Pons (tissue), 1 donor: Measurements from ENCODE around the gene TNS3.

ENCODE experiments used
- DNase-seq: peaks from one replicate; pipeline ENCODE4 v3.0.0-alpha.2; 2016; ENCODE audit warnings: low spot score

Gene TNS3

GRCh38 chr7:47347346-47347745 is 234.6 kb downstream of the TNS3 start:
- no peak for DNase-seq

GRCh38 chr7:47346377-47346914 is 235.5 kb downstream of the TNS3 start:
- no peak for DNase-seq

- DNase-seq = no peak
Measured at GRCh38 chr7:47345857-47346298, 236.0 kb downstream of the TNS3 start.

GRCh38 chr7:47344171-47344955 is 237.5 kb downstream of the TNS3 start:
- DNase-seq = no peak

- no peak for DNase-seq
Measured at GRCh38 chr7:47343061-47343455, 238.9 kb downstream of the TNS3 start.

- DNase-seq = no peak
Measured at GRCh38 chr7:47342296-47343060, 239.4 kb downstream of the TNS3 start.

- no peak for DNase-seq
Measured at GRCh38 chr7:47340517-47340916, 241.4 kb downstream of the TNS3 start.

- no peak for DNase-seq
Measured at GRCh38 chr7:47338026-47338425, 243.9 kb downstream of the TNS3 start.

GRCh38 chr7:47337531-47337930 is 244.4 kb downstream of the TNS3 start:
- no peak for DNase-seq

- DNase-seq = no peak
Measured at GRCh38 chr7:47336472-47337425, 245.2 kb downstream of the TNS3 start.

GRCh38 chr7:47335557-47336471 is 246.1 kb downstream of the TNS3 start:
- peak; percentile 59 for DNase-seq

GRCh38 chr7:47335071-47335470 is 246.8 kb downstream of the TNS3 start:
- DNase-seq = no peak

- no peak for DNase-seq
Measured at GRCh38 chr7:47333959-47334358, 248.0 kb downstream of the TNS3 start.

GRCh38 chr7:47333554-47333887 is 248.4 kb downstream of the TNS3 start:
- no peak for DNase-seq

GRCh38 chr7:47332681-47333553 is 249.0 kb downstream of the TNS3 start:
- DNase-seq = no peak

- DNase-seq = no peak
Measured at GRCh38 chr7:47332213-47332612, 249.7 kb downstream of the TNS3 start.

GRCh38 chr7:47331179-47331565 is 250.7 kb downstream of the TNS3 start:
- DNase-seq = no peak

GRCh38 chr7:47330561-47331178 is 251.2 kb downstream of the TNS3 start:
- no peak for DNase-seq

GRCh38 chr7:47330026-47330425 is 251.9 kb downstream of the TNS3 start:
- no peak for DNase-seq
